A549 treated with CpdA at 1 μM for 4 hours (cell line): Measurements from ENCODE around the gene FAM180A. TPM values are rescaled to one million over a fixed set of nuclear protein-coding genes. Genes with fewer than 3 reads are reported as not detected.

Experiments
- total RNA-seq: library from RNA; stranded (reverse); fragments of 200-300 nt; extraction: Qiagen RNA extraction; gene quantifications from 5 replicates; pipeline ENCODE4 v1.2.3, GENCODE V29; 2022; ENCODE audit warnings: low read depth

FAM180A gene
- 0.06 TPM in 1 of 5 replicates, not detected in the others for total RNA-seq

DNA sequence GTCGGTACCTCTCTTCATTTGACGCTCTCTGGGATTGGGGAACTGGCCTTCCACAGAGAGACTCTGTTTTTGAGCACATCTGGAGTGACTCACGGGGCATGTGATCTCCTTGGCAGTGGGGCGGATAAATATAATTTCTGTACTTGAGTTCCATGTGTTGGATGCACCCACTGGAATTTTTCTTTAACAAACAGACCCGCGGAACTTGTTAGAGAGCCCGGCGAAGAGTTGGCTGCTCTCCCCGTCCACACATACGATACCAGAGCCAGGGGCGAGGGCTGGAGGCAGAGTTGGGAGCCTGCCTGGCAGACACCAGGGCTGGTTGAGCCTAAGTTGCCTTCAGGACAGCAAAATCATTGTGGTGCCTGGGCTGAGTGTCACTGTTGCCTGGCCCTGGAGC lies at the start of gene FAM180A:
FAM180A (minus strand) TSS at position 44 of the 400 bp plus-strand sequence. CDS start 233 bp downstream, outside the sequence.

DNA sequence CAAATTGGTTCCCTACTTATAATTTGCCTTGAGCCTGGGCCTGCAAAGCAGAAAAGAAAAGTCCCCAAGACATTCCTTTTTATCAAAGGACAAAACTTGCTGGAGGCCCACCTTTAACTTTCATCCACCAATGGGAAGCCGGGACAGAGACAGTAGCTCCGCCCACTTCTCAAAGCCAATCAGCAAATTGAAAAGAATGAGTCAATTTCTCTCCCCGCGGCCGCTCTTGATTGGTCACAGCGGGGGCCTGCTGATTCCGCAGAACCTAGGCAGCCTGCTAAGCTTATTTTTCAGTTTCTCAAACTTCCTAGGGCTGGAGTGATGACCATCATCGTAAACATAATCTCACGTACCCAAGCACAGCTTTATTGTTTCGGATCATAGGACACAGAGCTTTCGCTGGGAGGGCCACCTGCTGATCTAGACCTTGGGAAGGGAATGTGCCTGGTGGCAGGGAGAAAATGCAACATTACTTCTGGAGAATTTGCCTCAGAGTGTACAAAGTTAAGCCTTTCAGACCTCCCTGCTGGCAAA lies 20.4 kb downstream of the FAM180A start, which contains the start of gene SLC13A4:
SLC13A4 (minus strand) TSS at position 51 of the 534 bp plus-strand sequence. CDS start 690 bp downstream, outside the sequence.

Other genes with a start within 250 kb of the FAM180A start
- gene CNOT4, start 238.7 kb downstream of the FAM180A start, total RNA-seq = 10.8 to 12.1 TPM (median 11.5 TPM) in 5 replicates
- gene NUP205, start 190.9 kb downstream of the FAM180A start, total RNA-seq = 49.3 to 55.9 TPM (median 53.0 TPM) in 5 replicates
- gene STMP1, start 86.3 kb downstream of the FAM180A start, total RNA-seq = 27.3 to 34.8 TPM (median 32.0 TPM) in 5 replicates
- gene SLC13A4, start 20.6 kb downstream of the FAM180A start, total RNA-seq = not detected in 5 replicates
- gene MTPN, start 228.5 kb upstream of the FAM180A start, total RNA-seq = 96.8 to 128 TPM (median 113 TPM) in 5 replicates